Activated T-cell treated with anti-CD3 and anti-CD28 coated beads, Interleukin-2, amount 50 U/mL, for 24 hours (primary cell): Measurements from ENCODE around the gene MPHOSPH9.
A peak's percentile ranks its signal among the peaks of the same experiment; 100 is the strongest.

Source experiments
- DNase-seq: peaks from one replicate; pipeline ENCODE4 v3.0.0-alpha.2; 2020
- H3K27ac Mint-ChIP-seq: 2 replicates; pipeline ENCODE4 v1.8.0; 2020; ENCODE audit warnings: mild to moderate bottlenecking, mixed read lengths
- H3K27me3 Mint-ChIP-seq: 2 replicates; pipeline ENCODE4 v1.8.0; 2020; ENCODE audit warnings: mixed read lengths
- H3K36me3 Mint-ChIP-seq: 2 replicates; pipeline ENCODE4 v1.8.0; 2020; ENCODE audit warnings: low read depth, mixed read lengths
- H3K4me1 Mint-ChIP-seq: 2 replicates; pipeline ENCODE4 v1.8.0; 2020; ENCODE audit warnings: low read depth, mixed read lengths
- H3K4me3 Mint-ChIP-seq: 2 replicates; pipeline ENCODE4 v1.8.0; 2020; ENCODE audit warnings: mild to moderate bottlenecking, moderate library complexity, mixed read lengths
- H3K9me3 Mint-ChIP-seq: 2 replicates; pipeline ENCODE4 v1.8.0; 2020; ENCODE audit warnings: mixed read lengths

Gene MPHOSPH9

GRCh38 chr12:123140676-123141614, 92.0 kb downstream of the MPHOSPH9 start:
- Mint-ChIP-seq H3K27ac (no peak overlapping the region), H3K4me3 (no peak overlapping the region), H3K9me3 (no peaks in the 10 kb centered on the region), H3K36me3 (peaks cover 7% of the 10 kb centered on the region), H3K27me3 (no peaks in the 10 kb centered on the region), H3K4me1 (peaks cover 32% of the 10 kb centered on the region)
- no peak for DNase-seq

- DNase-seq, result no peak
- Mint-ChIP-seq H3K4me3 (no peak overlapping the region), H3K9me3 (no peaks in the 10 kb centered on the region), H3K4me1 (peaks cover 35% of the 10 kb centered on the region), H3K36me3 (peaks cover 7% of the 10 kb centered on the region), H3K27me3 (no peaks in the 10 kb centered on the region), H3K27ac (peak overlapping the region; percentile 60)
These were observed 92.8 kb downstream of the MPHOSPH9 start for GRCh38 chr12:123139926-123140675.

- no peak for DNase-seq
- H3K27ac Mint-ChIP-seq, result no peak overlapping the region
- no peak overlapping the region for H3K4me3 Mint-ChIP-seq
- H3K9me3 Mint-ChIP-seq, result no peaks in the 10 kb centered on the region
- peaks cover 7% of the 10 kb centered on the region for H3K36me3 Mint-ChIP-seq
- peaks cover 44% of the 10 kb centered on the region for H3K4me1 Mint-ChIP-seq
- no peaks in the 10 kb centered on the region for H3K27me3 Mint-ChIP-seq
These were observed 97.3 kb downstream of the MPHOSPH9 start for GRCh38 chr12:123135688-123136087.

- no peak for DNase-seq
- Mint-ChIP-seq H3K27ac (no peak overlapping the region), H3K27me3 (no peaks in the 10 kb centered on the region), H3K4me3 (no peak overlapping the region), H3K9me3 (no peaks in the 10 kb centered on the region), H3K4me1 (peaks cover 38% of the 10 kb centered on the region), H3K36me3 (peaks cover 7% of the 10 kb centered on the region)
These were observed 98.1 kb downstream of the MPHOSPH9 start for GRCh38 chr12:123134826-123135225.

GRCh38 chr12:123134271-123134671, 98.7 kb downstream of the MPHOSPH9 start:
- DNase-seq, result no peak
- H3K9me3 Mint-ChIP-seq, result no peaks in the 10 kb centered on the region
- H3K36me3 Mint-ChIP-seq, result peaks cover 7% of the 10 kb centered on the region
- no peaks in the 10 kb centered on the region for H3K27me3 Mint-ChIP-seq
- H3K27ac Mint-ChIP-seq, result no peak overlapping the region
- no peak overlapping the region for H3K4me3 Mint-ChIP-seq
- H3K4me1 Mint-ChIP-seq, result peaks cover 35% of the 10 kb centered on the region

GRCh38 chr12:123133701-123134100, 99.2 kb downstream of the MPHOSPH9 start:
- Mint-ChIP-seq H3K36me3 (peaks cover 7% of the 10 kb centered on the region), H3K9me3 (no peaks in the 10 kb centered on the region), H3K4me3 (no peak overlapping the region), H3K27me3 (no peaks in the 10 kb centered on the region), H3K4me1 (peaks cover 35% of the 10 kb centered on the region), H3K27ac (no peak overlapping the region)
- DNase-seq, result no peak

GRCh38 chr12:123132951-123133619, 99.9 kb downstream of the MPHOSPH9 start:
- no peaks in the 10 kb centered on the region for H3K9me3 Mint-ChIP-seq
- H3K27me3 Mint-ChIP-seq, result no peaks in the 10 kb centered on the region
- H3K27ac Mint-ChIP-seq, result no peak overlapping the region
- no peak for DNase-seq
- H3K4me1 Mint-ChIP-seq, result peaks cover 35% of the 10 kb centered on the region
- no peak overlapping the region for H3K4me3 Mint-ChIP-seq
- H3K36me3 Mint-ChIP-seq, result peaks cover 6% of the 10 kb centered on the region

GRCh38 chr12:123131879-123132402, 101.0 kb downstream of the MPHOSPH9 start:
- DNase-seq, result peak; percentile 52

GRCh38 chr12:123131291-123131832, 101.6 kb downstream of the MPHOSPH9 start:
- H3K4me3 Mint-ChIP-seq, result peak overlapping the region; percentile 10
- DNase-seq, result no peak
- H3K36me3 Mint-ChIP-seq, result peaks cover 2% of the 10 kb centered on the region
- H3K27ac Mint-ChIP-seq, result peak overlapping the region; percentile 80
- no peaks in the 10 kb centered on the region for H3K27me3 Mint-ChIP-seq
- no peaks in the 10 kb centered on the region for H3K9me3 Mint-ChIP-seq
- H3K4me1 Mint-ChIP-seq, result peaks cover 42% of the 10 kb centered on the region

More at GRCh38 chr12:123131879-123132402, 101.0 kb downstream of the MPHOSPH9 start:
- no peaks in the 10 kb centered on the region for H3K27me3 Mint-ChIP-seq
- H3K4me1 Mint-ChIP-seq, result peaks cover 37% of the 10 kb centered on the region
- H3K9me3 Mint-ChIP-seq, result no peaks in the 10 kb centered on the region
- H3K27ac Mint-ChIP-seq, result peak overlapping the region; percentile 80
- H3K36me3 Mint-ChIP-seq, result peaks cover 2% of the 10 kb centered on the region
- peak overlapping the region; percentile 22 for H3K4me3 Mint-ChIP-seq

GRCh38 chr12:123129621-123130020, 103.3 kb downstream of the MPHOSPH9 start:
- Mint-ChIP-seq H3K4me3 (no peak overlapping the region), H3K9me3 (no peaks in the 10 kb centered on the region), H3K36me3 (no peaks in the 10 kb centered on the region), H3K27me3 (no peaks in the 10 kb centered on the region), H3K4me1 (peaks cover 43% of the 10 kb centered on the region), H3K27ac (no peak overlapping the region)
- no peak for DNase-seq

- Mint-ChIP-seq H3K9me3 (no peaks in the 10 kb centered on the region), H3K4me1 (peaks cover 43% of the 10 kb centered on the region), H3K4me3 (no peak overlapping the region), H3K36me3 (no peaks in the 10 kb centered on the region), H3K27ac (no peak overlapping the region), H3K27me3 (no peaks in the 10 kb centered on the region)
- DNase-seq, result no peak
These were observed 105.8 kb downstream of the MPHOSPH9 start for GRCh38 chr12:123127182-123127495.

- H3K36me3 Mint-ChIP-seq, result no peaks in the 10 kb centered on the region
- no peak overlapping the region for H3K4me3 Mint-ChIP-seq
- H3K4me1 Mint-ChIP-seq, result peaks cover 43% of the 10 kb centered on the region
- DNase-seq, result no peak
- no peaks in the 10 kb centered on the region for H3K9me3 Mint-ChIP-seq
- H3K27me3 Mint-ChIP-seq, result no peaks in the 10 kb centered on the region
- H3K27ac Mint-ChIP-seq, result no peak overlapping the region
These were observed 106.4 kb downstream of the MPHOSPH9 start for GRCh38 chr12:123126294-123127181.

GRCh38 chr12:123122626-123123025, 110.3 kb downstream of the MPHOSPH9 start:
- no peaks in the 10 kb centered on the region for H3K9me3 Mint-ChIP-seq
- H3K27ac Mint-ChIP-seq, result peak overlapping the region; percentile 51
- no peaks in the 10 kb centered on the region for H3K27me3 Mint-ChIP-seq
- H3K36me3 Mint-ChIP-seq, result no peaks in the 10 kb centered on the region
- no peak for DNase-seq
- H3K4me3 Mint-ChIP-seq, result no peak overlapping the region
- H3K4me1 Mint-ChIP-seq, result peaks cover 58% of the 10 kb centered on the region
